ENCODE data around the gene SLC4A2. TPM values are rescaled to one million over a fixed set of nuclear protein-coding genes. Genes with fewer than 3 reads are reported as not detected.

Gene SLC4A2
- total and polyA plus RNA-seq, 3 experiments from 2014 or later = 25.5 to 121 (median 119) TPM

- peaks cover 27% of the 10 kb centered on the region for H3K4me1 ChIP-seq (ENCODE audit: insufficient read depth, low read length)
- POLR2A ChIA-PET = interaction anchor here (2.0 kb wide), 1 partner anchor 18 kb away, joined by 6 read pairs; the partner anchor contains the start of gene SLC4A2
- Mint-ChIP-seq H3K4me3 (peak overlapping the region in 1 of 7 donors; percentile 36), H3K9me3 (no peaks in the 10 kb centered on the region), H3K36me3 (peaks cover 0 to 49% (median 0%) of the 10 kb centered on the region in 3 donors), H3K27me3 (peaks cover 0 to 2% of the 10 kb centered on the region in 2 donors), H3K27ac (no peak overlapping the region), H3K4me1 (peaks cover 12 to 35% (median 17%) of the 10 kb centered on the region in 3 donors)
- no peak for DNase-seq
- CTCF ChIA-PET = interaction anchor here (0.6 to 1.3 kb wide), 2 partner anchors 19 to 49 kb away, joined by 3 read pairs; partner anchors contain the start of gene ABCB8
- no peak overlapping the region for H3K27ac ChIP-seq (ENCODE audit: low read depth, low read length)
- no peak overlapping the region for H3K4me3 ChIP-seq (ENCODE audit: low read length)
- H3K36me3 ChIP-seq (ENCODE audit: insufficient read depth, low read length) = no peaks in the 10 kb centered on the region
- no peaks in the 10 kb centered on the region for H3K9me3 ChIP-seq (ENCODE audit: low read length)
- no peaks in the 10 kb centered on the region for H3K27me3 ChIP-seq (ENCODE audit: insufficient read depth, low read length, poor library complexity, severe bottlenecking)
Observed at GRCh38 chr7:151076863-151077704, 17.7 kb downstream of the SLC4A2 start.

- Mint-ChIP-seq H3K9me3 (no peaks in the 10 kb centered on the region), H3K36me3 (peaks cover 0 to 50% (median 0%) of the 10 kb centered on the region in 3 donors), H3K27me3 (peaks cover 0 to 2% of the 10 kb centered on the region in 2 donors), H3K27ac (peak overlapping the region in 7 of 8 donors; percentile 35 to 94 (median 82)), H3K4me1 (peaks cover 15 to 40% (median 20%) of the 10 kb centered on the region in 3 donors), H3K4me3 (peak overlapping the region in 6 of 7 donors; percentile 45 to 81 (median 68))
- H3K27ac ChIP-seq (ENCODE audit: low read depth, low read length) = no peak overlapping the region
- no peaks in the 10 kb centered on the region for H3K9me3 ChIP-seq (ENCODE audit: low read length)
- CTCF ChIA-PET = interaction anchor here (0.8 to 1.3 kb wide), 2 partner anchors 9 to 50 kb away, joined by 3 read pairs; partner anchors contain the start of gene ABCB8
- H3K27me3 ChIP-seq (ENCODE audit: insufficient read depth, low read length, poor library complexity, severe bottlenecking) = no peaks in the 10 kb centered on the region
- H3K36me3 ChIP-seq (ENCODE audit: insufficient read depth, low read length) = no peaks in the 10 kb centered on the region
- POLR2A ChIA-PET = no interaction called here
- H3K4me1 ChIP-seq (ENCODE audit: insufficient read depth, low read length) = peaks cover 34% of the 10 kb centered on the region
- no peak overlapping the region for H3K4me3 ChIP-seq (ENCODE audit: low read length)
- DNase-seq = no peak
Observed at GRCh38 chr7:151077705-151078232, 18.4 kb downstream of the SLC4A2 start.

GRCh38 chr7:151078233-151079040 is 19.0 kb downstream of the SLC4A2 start:
- peaks cover 0 to 51% (median 0%) of the 10 kb centered on the region in 3 donors for H3K36me3 Mint-ChIP-seq
- peak in 1 of 5 donors; percentile 41 for DNase-seq
- CTCF ChIA-PET = interaction anchor here (0.8 to 1.2 kb wide), 2 partner anchors 10 to 60 kb away, joined by 3 to 4 read pairs; no protein-coding TSS in a partner anchor
- H3K27me3 ChIP-seq (ENCODE audit: insufficient read depth, low read length, poor library complexity, severe bottlenecking) = no peaks in the 10 kb centered on the region
- H3K4me1 Mint-ChIP-seq = peaks cover 17 to 45% (median 23%) of the 10 kb centered on the region in 3 donors
- H3K4me3 Mint-ChIP-seq = peak overlapping the region; percentile 81 to 96 (median 84)
- no peaks in the 10 kb centered on the region for H3K9me3 ChIP-seq (ENCODE audit: low read length)
- peaks cover 0 to 2% of the 10 kb centered on the region in 2 donors for H3K27me3 Mint-ChIP-seq
- peaks cover 34% of the 10 kb centered on the region for H3K4me1 ChIP-seq (ENCODE audit: insufficient read depth, low read length)
- no peaks in the 10 kb centered on the region for H3K9me3 Mint-ChIP-seq
- POLR2A ChIA-PET = no interaction called here
- peak overlapping the region; percentile 65 to 94 (median 86) for H3K27ac Mint-ChIP-seq
- no peak overlapping the region for H3K4me3 ChIP-seq (ENCODE audit: low read length)
- H3K27ac ChIP-seq (ENCODE audit: low read depth, low read length) = no peak overlapping the region
- H3K36me3 ChIP-seq (ENCODE audit: insufficient read depth, low read length) = no peaks in the 10 kb centered on the region

DNA sequence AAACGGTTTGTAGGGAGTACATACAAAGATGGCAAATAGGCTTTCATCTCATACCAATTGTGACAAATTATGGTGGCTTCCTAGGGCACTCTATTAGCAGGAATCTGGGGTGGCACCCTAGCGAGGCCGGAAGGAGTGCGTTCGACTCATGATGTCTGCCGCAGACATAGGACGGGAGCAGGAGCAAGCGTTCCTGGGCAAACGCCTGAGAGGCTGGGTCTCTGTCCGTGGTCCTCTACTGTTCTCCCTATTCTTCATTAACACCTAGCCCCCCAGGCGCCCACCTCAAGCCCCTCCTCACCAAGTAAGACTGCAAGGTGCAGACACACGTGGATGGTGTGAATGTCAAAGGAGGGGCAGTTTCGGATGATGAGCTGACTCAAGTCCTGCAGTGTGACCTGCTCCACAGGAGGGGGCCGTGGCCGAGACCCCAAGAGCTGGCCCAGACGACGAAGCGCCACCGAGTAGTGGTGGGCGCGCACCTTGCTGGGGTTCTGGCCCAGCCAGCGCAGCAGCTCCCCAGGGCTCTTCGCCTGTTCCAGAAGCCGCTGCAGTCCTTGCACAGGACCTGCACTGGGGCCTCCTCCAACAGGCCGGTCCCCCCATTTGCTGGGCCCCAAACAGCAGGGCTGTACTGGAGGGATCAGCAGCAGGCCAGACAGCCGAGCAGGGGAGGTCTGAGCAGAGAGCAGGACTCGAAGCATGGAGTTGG is 20.0 kb downstream of the SLC4A2 start:
- peaks cover 39% of the 10 kb centered on the region for H3K4me1 ChIP-seq (ENCODE audit: insufficient read depth, low read length)
- peak overlapping the region; percentile 64 to 93 (median 88) for H3K27ac Mint-ChIP-seq
- peak in 1 of 5 donors; percentile 49 for DNase-seq
- no peaks in the 10 kb centered on the region for H3K27me3 ChIP-seq (ENCODE audit: insufficient read depth, low read length, poor library complexity, severe bottlenecking)
- H3K27ac ChIP-seq (ENCODE audit: low read depth, low read length) = peak overlapping the region; percentile 89
- H3K4me3 ChIP-seq (ENCODE audit: low read length) = peak overlapping the region; percentile 92
- H3K36me3 Mint-ChIP-seq = peaks cover 0 to 44% (median 0%) of the 10 kb centered on the region in 3 donors
- peaks cover 0 to 2% of the 10 kb centered on the region in 2 donors for H3K27me3 Mint-ChIP-seq
- no peaks in the 10 kb centered on the region for H3K9me3 Mint-ChIP-seq
- H3K4me1 Mint-ChIP-seq = peaks cover 20 to 54% (median 28%) of the 10 kb centered on the region in 3 donors
- POLR2A ChIA-PET = no interaction called here
- H3K4me3 Mint-ChIP-seq = peak overlapping the region; percentile 83 to 96 (median 86)
- CTCF ChIA-PET = interaction anchor here (1.2 kb wide), 1 partner anchor 61 kb away, joined by 4 read pairs; no protein-coding TSS in a partner anchor
- no peaks in the 10 kb centered on the region for H3K9me3 ChIP-seq (ENCODE audit: low read length)
- H3K36me3 ChIP-seq (ENCODE audit: insufficient read depth, low read length) = no peaks in the 10 kb centered on the region

GRCh38 chr7:151080067-151080521 is 20.7 kb downstream of the SLC4A2 start:
- Mint-ChIP-seq H3K4me3 (peak overlapping the region; percentile 83 to 96 (median 86)), H3K9me3 (no peaks in the 10 kb centered on the region), H3K27ac (peak overlapping the region; percentile 54 to 93 (median 90)), H3K4me1 (peaks cover 24 to 60% (median 34%) of the 10 kb centered on the region in 3 donors), H3K27me3 (peaks cover 0 to 6% of the 10 kb centered on the region in 2 donors), H3K36me3 (peaks cover 0 to 38% (median 0%) of the 10 kb centered on the region in 3 donors)
- Histone ChIP-seq H3K4me1 (ENCODE audit: insufficient read depth, low read length) (peaks cover 42% of the 10 kb centered on the region), H3K36me3 (ENCODE audit: insufficient read depth, low read length) (no peaks in the 10 kb centered on the region), H3K9me3 (ENCODE audit: low read length) (no peaks in the 10 kb centered on the region), H3K27ac (ENCODE audit: low read depth, low read length) (peak overlapping the region; percentile 89), H3K27me3 (ENCODE audit: insufficient read depth, low read length, poor library complexity, severe bottlenecking) (no peaks in the 10 kb centered on the region), H3K4me3 (ENCODE audit: low read length) (peak overlapping the region; percentile 92)
- CTCF ChIA-PET = interaction anchor here (0.9 to 1.4 kb wide), 5 partner anchors 10 to 31 kb away, joined by 3 to 7 read pairs (median 3); no protein-coding TSS in a partner anchor
- peak in 1 of 5 donors; percentile 47 for DNase-seq
- POLR2A ChIA-PET = interaction anchor here (0.6 to 1.4 kb wide), 6 partner anchors 8 to 66 kb away, joined by 3 to 10 read pairs (median 3); partner anchors contain the start of gene CDK5

- no peaks in the 10 kb centered on the region for H3K9me3 Mint-ChIP-seq
- peak within 1 kb of the TSS; percentile 89 for H3K27ac ChIP-seq (ENCODE audit: low read depth, low read length)
- H3K27me3 ChIP-seq (ENCODE audit: insufficient read depth, low read length, poor library complexity, severe bottlenecking) = no peaks in the 10 kb centered on the region
- peaks cover 48% of the 10 kb centered on the region for H3K4me1 ChIP-seq (ENCODE audit: insufficient read depth, low read length)
- H3K4me1 Mint-ChIP-seq = peaks cover 29 to 66% (median 40%) of the 10 kb centered on the region in 3 donors
- peaks cover 0 to 8% of the 10 kb centered on the region in 2 donors for H3K27me3 Mint-ChIP-seq
- peak within 1 kb of the TSS; percentile 83 to 96 (median 87) for H3K4me3 Mint-ChIP-seq
- peak; percentile 83 to 93 (median 89) for DNase-seq
- peak within 1 kb of the TSS; percentile 81 to 97 (median 92) for H3K27ac Mint-ChIP-seq
- POLR2A ChIA-PET = interaction anchor here (0.6 to 1.4 kb wide), 8 partner anchors 9 to 67 kb away, joined by 3 to 10 read pairs (median 3); partner anchors contain the start of gene CDK5
- H3K4me3 ChIP-seq (ENCODE audit: low read length) = peak within 1 kb of the TSS; percentile 92
- CTCF ChIA-PET = interaction anchor here (0.9 to 1.4 kb wide), 5 partner anchors 10 to 30 kb away, joined by 3 to 7 read pairs (median 3); no protein-coding TSS in a partner anchor
- H3K36me3 ChIP-seq (ENCODE audit: insufficient read depth, low read length) = no peaks in the 10 kb centered on the region
- no peaks in the 10 kb centered on the region for H3K9me3 ChIP-seq (ENCODE audit: low read length)
- H3K36me3 Mint-ChIP-seq = peaks cover 0 to 33% (median 0%) of the 10 kb centered on the region in 3 donors
Observed at GRCh38 chr7:151080522-151081169, 21.3 kb downstream of the SLC4A2 start, which contains the start of gene FASTK. Gene FASTK (minus strand): TSS chr7:151080809. CDS start chr7:151080766, 43 bp downstream.

All from CD8-positive, alpha-beta memory T cell (primary cell).